Activated T-cell treated with anti-CD3 and anti-CD28 coated beads, Interleukin-2, amount 50 U/mL, for 72 hours (primary cell): ENCODE results near the gene CYP2W1. TPM values are rescaled to one million over a fixed set of nuclear protein-coding genes. Genes with fewer than 3 reads are reported as not detected.
"Not testable (repeated sequence)": the region's sequence is repeated elsewhere in the genome, so short reads cannot be mapped to it uniquely, and the experiment has no call there.

ENCODE experiments used
- ATAC-seq, 2 donors: fragments of 150-1000 bp; cut with Tn5 transposase; replicated peaks in 1 of 2; 2 replicates each; pipeline ENCODE4 v1.10.0; 2021; ENCODE audit warnings: moderate library complexity in 2 of 2, mild to moderate bottlenecking in 1 of 2
- DNase-seq, 2 donors: peaks; one replicate each; pipeline ENCODE4 v3.0.0; 2021 to 2022; ENCODE audit warnings: mixed read lengths in 1 of 2
- H3K27ac Mint-ChIP-seq: one replicate; pipeline ENCODE4 v1.8.0; 2022; ENCODE audit warnings: mild to moderate bottlenecking, moderate library complexity, mixed read lengths
- H3K27me3 Mint-ChIP-seq: one replicate; pipeline ENCODE4 v1.8.0; 2022; ENCODE audit warnings: low read depth, mixed read lengths
- H3K36me3 Mint-ChIP-seq, 2 donors: one replicate each; pipeline ENCODE4 v1.8.0; 2022; ENCODE audit warnings: mixed read lengths in 2 of 2, mild to moderate bottlenecking in 1 of 2; ENCODE audit not compliant: insufficient read depth in 2 of 2
- H3K4me1 Mint-ChIP-seq: one replicate; pipeline ENCODE4 v1.8.0; 2022; ENCODE audit warnings: low read depth, mixed read lengths
- H3K4me3 Mint-ChIP-seq, 2 donors: one replicate each; pipeline ENCODE4 v1.8.0; 2022; ENCODE audit warnings: mild to moderate bottlenecking in 2 of 2, mixed read lengths in 2 of 2, moderate library complexity in 2 of 2
- H3K9me3 Mint-ChIP-seq, 2 donors: one replicate each; pipeline ENCODE4 v1.8.0; 2022; ENCODE audit warnings: mixed read lengths in 2 of 2
- total RNA-seq, 2 donors: library from RNA; stranded (reverse); gene quantifications; one replicate each; pipeline ENCODE4 v1.2.3, GENCODE V29; 2022

Gene CYP2W1
- total RNA-seq, 2 donors from 2014 or later = not detected

DNA sequence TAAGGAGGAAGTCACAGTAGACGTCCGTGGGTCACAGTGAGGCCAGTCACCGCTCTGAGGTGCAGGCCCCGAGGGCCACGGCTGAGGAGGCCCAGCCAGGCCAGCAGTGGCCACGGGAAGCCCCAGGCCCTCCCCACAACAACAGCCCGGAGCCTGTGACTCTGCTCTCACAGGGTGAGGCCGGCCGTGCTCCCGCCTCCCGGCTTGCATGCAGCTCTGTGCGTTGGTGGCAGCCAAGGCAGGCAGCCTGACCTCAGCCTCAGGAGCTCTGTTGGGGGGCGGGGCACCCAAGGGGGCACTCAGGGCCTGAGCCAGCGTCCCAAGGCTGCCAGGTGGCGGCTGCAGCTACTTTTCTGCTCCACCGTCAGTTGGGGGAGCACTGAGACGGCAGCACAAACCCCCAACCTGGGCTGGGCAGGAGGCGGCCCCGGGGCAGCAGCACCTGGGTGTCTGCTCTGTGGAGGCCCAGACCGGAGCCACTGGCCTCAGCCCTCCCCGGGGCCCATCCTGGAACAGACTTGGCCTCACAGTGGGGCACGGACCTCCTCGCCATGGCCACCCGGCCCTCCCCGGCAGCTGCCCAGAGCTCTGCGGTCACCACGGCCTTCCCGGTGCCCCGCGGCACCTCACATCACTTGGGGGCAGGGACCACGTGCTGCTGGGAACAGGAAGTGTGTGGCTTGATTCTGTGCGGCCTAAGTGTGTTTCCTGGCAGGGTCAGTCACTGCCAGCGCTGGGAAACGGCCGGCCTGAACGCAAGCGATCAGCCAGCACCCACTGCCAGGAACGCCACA lies 13.3 kb downstream of the CYP2W1 start:
- no peak overlapping the region for H3K4me3 Mint-ChIP-seq

DNA sequence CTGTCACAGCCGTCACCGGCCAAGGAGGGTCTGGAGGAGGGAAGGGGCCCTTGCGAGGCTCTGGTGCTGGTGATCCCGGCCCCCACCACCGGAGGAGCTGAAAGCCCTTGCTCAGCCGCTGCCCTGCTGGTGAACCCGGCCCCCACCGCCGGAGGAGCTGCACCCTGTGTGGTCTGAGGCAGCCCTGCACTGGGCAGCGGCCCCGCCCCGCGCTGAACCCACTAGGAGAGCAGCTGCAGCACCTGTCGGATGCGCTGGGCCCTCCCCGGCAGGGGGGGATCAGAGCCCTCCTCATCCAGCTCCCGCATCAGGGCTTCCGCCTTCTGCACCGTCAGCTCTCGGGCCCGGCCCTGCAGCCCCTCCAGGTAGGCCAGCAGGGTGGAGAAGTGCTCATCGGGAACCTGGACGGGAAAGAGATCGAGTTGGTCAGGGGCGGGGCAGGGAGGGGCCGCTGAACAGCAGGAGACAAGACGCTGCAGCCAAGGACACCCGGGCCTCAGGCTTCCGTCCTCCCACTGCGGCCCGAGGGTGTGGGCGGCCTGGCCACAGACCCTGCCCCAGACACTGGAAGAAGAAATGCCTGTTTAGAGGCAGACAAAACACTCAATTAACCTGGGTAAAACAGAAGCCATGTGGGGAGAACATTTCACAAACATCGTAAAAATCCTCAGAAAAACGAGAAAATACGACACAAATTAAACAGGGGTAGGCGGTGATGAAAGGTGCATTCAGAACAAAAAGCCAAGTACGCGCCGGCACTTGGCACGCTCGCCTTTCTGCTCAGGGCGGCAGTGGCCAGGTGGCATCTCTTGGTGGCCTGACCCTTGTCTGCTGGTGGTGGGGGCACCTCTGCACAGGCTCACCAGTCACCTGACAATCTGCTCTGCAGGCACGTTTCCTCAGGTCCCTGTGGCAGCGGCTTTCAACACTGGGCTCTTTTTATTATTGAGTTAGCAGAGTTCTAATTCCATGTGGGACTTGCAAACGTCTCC lies 14.7 kb downstream of the CYP2W1 start:
- DNase-seq (no peak), ATAC-seq (no peak)
- H3K27me3 Mint-ChIP-seq = no peaks in the 10 kb centered on the region
- no peaks in the 10 kb centered on the region for H3K36me3 Mint-ChIP-seq
- no peak overlapping the region for H3K27ac Mint-ChIP-seq
- no peak overlapping the region for H3K4me3 Mint-ChIP-seq
- no peaks in the 10 kb centered on the region for H3K9me3 Mint-ChIP-seq
- no peaks in the 10 kb centered on the region for H3K4me1 Mint-ChIP-seq

More for the DNA sequence above, 13.3 kb downstream of the CYP2W1 start:
- H3K9me3 Mint-ChIP-seq = no peaks in the 10 kb centered on the region
- no peaks in the 10 kb centered on the region for H3K4me1 Mint-ChIP-seq
- no peaks in the 10 kb centered on the region for H3K36me3 Mint-ChIP-seq
- H3K27me3 Mint-ChIP-seq = no peaks in the 10 kb centered on the region
- H3K27ac Mint-ChIP-seq = no peak overlapping the region
- ATAC-seq = no peak
- DNase-seq = no peak

DNA sequence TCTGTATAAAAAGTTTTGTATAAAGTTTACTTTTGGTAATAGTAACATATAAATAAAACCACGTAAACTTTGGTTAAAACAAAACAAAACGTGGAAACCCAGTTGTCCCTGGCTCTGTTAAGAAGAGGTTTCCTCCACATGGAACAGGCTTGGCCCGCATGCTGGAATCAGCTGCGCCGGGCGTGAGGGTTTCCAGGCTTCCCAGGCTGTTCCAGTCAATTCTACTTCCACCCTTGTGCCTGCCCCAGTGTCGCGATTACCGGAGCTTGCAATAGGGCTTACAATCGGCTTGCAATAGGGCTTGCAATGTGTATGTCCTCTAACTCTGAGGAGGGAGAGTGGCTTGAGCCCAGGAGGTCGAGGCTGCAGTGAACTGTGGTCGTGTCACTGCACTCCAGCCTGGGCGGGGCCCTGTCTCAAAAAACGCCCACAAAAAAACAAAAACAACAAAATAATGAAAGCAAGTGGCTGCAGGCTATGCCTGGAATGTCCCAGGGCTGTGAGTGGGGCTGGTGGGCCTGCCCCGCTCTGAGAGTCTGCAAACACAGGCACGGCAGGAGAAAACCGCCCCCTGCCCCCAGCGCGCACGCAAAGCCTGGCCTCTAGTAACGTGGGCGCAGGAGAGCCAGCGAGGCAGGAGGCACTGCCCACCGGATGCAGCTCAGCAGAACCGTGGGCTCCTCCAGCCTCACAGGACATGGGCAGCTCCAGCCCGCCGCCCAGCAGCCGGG lies 16.3 kb downstream of the CYP2W1 start:
- H3K36me3 Mint-ChIP-seq = no peaks in the 10 kb centered on the region

DNA sequence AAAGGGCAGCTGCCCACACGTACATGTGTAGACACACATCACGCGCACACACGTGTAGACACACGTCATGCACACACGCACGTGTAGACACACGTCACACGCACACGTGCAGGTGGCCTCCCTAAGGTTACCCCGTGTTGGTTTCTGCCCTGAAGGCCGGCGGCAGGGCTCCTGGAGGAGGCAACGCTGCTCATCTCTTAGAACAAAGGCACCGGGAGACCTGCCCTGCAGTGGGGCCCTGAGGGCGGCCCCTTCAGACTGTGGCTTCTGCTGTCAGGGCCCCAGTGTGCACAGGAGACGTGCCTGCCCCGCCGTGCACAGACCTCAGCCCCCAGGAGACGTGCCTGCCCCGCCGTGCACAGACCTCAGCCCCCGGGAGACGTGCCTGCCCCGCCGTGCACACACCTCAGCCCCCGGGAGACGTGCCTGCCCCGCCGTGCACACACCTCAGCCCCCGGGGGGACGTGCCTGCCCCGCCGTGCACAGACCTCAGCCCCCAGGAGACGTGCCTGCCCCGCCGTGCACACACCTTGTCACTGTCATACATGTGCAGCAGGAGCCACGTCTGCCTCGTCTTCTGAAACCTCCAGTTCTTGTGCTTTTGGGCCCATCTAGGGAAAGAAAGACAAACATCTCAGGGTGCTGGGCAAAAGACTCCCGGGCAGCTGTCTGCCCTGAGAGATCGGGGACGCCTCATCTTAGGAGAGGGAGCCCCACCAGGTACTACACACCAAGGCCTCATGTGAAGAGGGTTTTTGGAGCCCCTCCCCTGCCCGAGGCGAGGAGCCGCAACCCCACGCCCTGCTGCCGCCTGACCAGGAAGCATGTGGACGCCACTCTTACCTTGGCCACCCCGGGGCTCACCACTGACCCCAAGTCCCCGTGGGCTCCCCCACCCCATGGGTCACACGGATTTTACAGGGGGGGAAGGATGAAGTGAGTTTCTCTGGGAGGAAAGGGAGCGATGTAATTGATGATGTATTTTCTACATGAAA lies 17.3 kb downstream of the CYP2W1 start:
- H3K4me3 Mint-ChIP-seq = no peak overlapping the region
- no peaks in the 10 kb centered on the region for H3K27me3 Mint-ChIP-seq
- no peaks in the 10 kb centered on the region for H3K9me3 Mint-ChIP-seq
- no peak for DNase-seq
- no peaks in the 10 kb centered on the region for H3K4me1 Mint-ChIP-seq
- no peak for ATAC-seq
- no peak overlapping the region for H3K27ac Mint-ChIP-seq
- no peaks in the 10 kb centered on the region for H3K36me3 Mint-ChIP-seq

More for the DNA sequence above, 16.3 kb downstream of the CYP2W1 start:
- Mint-ChIP-seq H3K4me3 (no peak overlapping the region), H3K27ac (no peak overlapping the region), H3K9me3 (no peaks in the 10 kb centered on the region), H3K4me1 (no peaks in the 10 kb centered on the region), H3K27me3 (no peaks in the 10 kb centered on the region)
- DNase-seq = no peak
- no peak for ATAC-seq

DNA sequence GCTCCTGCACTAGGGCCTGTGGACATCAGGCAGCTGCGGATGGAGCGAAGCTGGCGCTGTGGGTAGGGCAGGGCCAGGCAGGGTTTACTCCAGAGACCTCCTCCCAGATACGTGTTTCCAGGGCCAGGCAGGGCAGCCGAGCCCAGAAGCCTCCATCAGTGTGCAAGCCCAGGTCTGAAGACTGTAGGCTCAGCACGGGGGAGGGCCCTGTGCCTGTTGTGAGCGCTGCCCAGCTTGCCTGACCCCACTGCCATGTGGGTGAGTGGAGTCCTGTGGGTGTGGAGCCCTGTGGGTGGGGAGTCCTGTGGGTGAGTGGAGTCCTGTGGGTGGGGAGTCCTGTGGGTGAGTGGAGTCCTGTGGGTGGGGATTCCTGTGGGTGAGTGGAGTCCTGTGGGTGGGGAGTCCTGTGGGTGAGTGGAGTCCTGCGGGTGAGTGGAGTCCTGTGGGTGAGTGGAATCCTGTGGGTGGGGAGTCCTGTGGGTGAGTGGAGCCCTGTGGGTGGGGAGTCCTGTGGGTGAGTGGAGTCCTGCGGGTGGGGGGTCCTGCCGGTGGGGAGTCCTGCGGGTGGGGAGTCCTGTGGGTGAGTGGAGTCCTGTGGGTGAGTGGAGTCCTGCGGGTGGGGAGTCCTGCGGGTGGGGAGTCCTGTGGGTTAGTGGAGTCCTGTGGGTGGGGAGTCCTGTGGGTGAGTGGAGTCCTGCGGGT lies 18.2 kb downstream of the CYP2W1 start:
- H3K4me1 Mint-ChIP-seq, H3K27me3 Mint-ChIP-seq, H3K36me3 Mint-ChIP-seq, H3K9me3 Mint-ChIP-seq, ATAC-seq, H3K4me3 Mint-ChIP-seq, DNase-seq, H3K27ac Mint-ChIP-seq: not testable (repeated sequence)

DNA sequence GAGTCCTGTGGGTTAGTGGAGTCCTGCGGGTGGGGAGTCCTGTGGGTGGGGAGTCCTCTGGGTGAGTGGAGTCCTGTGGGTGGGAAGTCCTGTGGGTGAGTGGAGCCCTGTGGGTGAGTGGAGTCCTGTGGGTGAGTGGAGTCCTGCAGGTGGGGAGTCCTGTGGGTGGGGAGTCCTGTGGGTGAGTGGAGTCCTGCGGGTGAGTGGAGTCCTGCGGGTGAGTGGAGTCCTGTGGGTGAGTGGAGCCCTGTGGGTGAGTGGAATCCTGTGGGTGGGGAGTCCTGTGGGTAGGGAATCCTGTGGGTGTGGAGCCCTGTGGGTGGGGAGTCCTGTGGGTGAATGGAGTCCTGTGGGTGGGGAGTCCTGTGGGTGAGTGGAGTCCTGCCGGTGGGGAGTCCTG lies 19.0 kb downstream of the CYP2W1 start:
- not testable (repeated sequence) for H3K4me3 Mint-ChIP-seq, H3K4me1 Mint-ChIP-seq, H3K9me3 Mint-ChIP-seq, H3K36me3 Mint-ChIP-seq, H3K27ac Mint-ChIP-seq, H3K27me3 Mint-ChIP-seq, ATAC-seq, DNase-seq

DNA sequence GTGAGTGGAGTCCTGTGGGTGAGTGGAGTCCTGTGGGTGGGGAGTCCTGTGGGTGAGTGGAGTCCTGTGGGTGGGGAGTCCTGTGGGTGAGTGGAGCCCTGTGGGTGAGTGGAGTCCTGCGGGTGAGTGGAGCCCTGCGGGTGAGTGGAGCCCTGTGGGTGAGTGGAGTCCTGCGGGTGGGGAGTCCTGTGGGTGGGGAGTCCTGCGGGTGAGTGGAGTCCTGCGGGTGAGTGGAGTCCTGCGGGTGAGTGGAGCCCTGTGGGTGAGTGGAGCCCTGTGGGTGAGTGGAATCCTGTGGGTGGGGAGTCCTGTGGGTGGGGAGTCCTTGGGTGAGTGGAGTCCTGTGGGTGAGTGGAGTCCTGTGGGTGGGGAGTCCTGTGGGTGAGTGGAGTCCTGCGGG lies 19.5 kb downstream of the CYP2W1 start:
- H3K4me3 Mint-ChIP-seq, H3K4me1 Mint-ChIP-seq, H3K9me3 Mint-ChIP-seq, DNase-seq, H3K27ac Mint-ChIP-seq, H3K36me3 Mint-ChIP-seq, H3K27me3 Mint-ChIP-seq, ATAC-seq: not testable (repeated sequence)

DNA sequence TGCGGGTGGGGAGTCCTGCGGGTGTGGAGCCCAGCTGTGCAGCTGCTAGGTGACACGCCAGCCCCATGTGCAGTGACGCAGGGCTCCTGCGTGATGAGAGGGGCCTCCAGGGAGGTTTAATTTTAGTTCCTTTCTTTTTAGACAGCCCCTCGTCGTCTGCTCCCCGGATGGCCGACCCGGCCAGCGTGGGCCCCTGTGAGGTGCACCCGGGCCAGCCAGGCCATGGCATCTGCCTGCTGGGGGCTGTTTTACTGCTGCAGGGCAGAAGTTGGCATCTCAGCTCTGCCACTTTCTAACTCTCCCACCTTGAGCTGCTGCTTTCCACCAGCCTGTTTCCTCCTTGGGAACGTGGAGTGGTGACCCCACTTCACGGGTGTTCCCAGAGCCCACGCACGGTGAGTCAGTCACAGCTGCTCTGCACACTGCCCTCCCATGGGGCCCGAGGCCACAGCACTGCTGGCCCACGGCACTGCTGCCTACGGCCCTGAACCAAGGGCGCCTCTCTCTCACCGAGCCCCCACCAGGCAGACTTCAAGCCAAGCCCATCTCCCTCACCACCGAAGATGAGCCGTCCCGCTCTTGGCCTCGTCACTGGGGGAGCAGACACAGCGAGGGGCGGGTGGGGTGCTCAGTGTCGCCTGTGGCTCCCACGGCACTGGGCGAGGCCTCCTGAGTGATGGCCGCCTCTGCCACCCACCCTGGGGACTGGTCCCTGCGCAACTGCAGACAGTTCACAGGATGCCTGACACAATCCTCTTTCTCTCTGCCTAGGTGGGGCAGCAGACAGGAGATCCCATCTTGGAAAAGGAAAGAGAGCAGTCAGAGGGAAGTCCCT lies 21.3 kb downstream of the CYP2W1 start:
- H3K9me3 Mint-ChIP-seq = no peaks in the 10 kb centered on the region
- no peak overlapping the region for H3K4me3 Mint-ChIP-seq
- DNase-seq (no peak), ATAC-seq (no peak)
- H3K4me1 Mint-ChIP-seq = no peaks in the 10 kb centered on the region
- no peak overlapping the region for H3K27ac Mint-ChIP-seq
- H3K36me3 Mint-ChIP-seq = no peaks in the 10 kb centered on the region
- no peaks in the 10 kb centered on the region for H3K27me3 Mint-ChIP-seq

DNA sequence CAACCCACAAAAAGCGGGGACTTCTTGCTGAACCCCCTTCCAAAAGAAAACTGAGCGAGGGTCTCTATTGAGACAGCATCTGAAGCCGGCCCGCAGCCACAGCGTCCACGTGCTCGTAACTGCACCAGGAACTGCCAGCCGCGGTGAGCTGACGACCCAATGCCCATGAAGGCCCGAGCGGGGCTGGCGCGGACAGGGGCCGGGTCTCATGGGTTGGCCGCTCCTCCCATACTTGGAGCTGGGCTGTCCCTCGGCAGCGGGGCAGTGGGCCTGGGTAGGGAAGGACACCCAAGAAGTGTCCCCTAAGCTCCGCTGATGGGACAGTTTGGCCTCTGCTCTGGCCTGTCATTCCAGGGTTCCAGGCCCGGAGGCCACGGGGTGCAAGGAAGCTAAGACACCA lies 22.3 kb downstream of the CYP2W1 start:
- H3K9me3 Mint-ChIP-seq = no peaks in the 10 kb centered on the region
- H3K4me1 Mint-ChIP-seq = no peaks in the 10 kb centered on the region
- H3K4me3 Mint-ChIP-seq = no peak overlapping the region
- no peak overlapping the region for H3K27ac Mint-ChIP-seq
- ATAC-seq (no peak), DNase-seq (no peak)
- H3K36me3 Mint-ChIP-seq = no peaks in the 10 kb centered on the region
- H3K27me3 Mint-ChIP-seq = no peaks in the 10 kb centered on the region

DNA sequence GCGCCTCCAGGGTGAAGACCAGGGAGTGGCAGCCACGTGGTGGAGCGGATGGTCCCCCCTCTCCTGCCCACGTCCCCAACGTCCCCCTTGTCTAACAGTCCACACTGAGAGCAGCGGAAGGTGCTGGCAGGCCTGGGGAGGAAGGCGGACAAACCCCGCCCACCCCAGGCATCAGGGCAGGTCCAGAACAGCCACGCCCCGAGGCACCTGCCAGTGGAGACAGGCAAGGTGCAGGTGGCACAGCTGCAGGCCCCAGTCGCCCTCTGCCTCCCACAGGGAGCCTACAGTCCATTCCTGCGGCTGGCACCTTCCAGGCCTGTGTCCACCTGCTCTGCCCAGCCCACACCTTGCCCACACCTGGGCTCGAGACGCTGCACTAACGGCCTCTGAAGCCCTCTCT lies 24.9 kb downstream of the CYP2W1 start:
- no peaks in the 10 kb centered on the region for H3K36me3 Mint-ChIP-seq
- peaks cover 0 to 2% of the 10 kb centered on the region in 2 donors for H3K9me3 Mint-ChIP-seq
- no peak overlapping the region for H3K4me3 Mint-ChIP-seq
- DNase-seq = no peak
- peaks cover 8% of the 10 kb centered on the region for H3K4me1 Mint-ChIP-seq
- ATAC-seq = no peak
- no peak overlapping the region for H3K27ac Mint-ChIP-seq
- H3K27me3 Mint-ChIP-seq = no peaks in the 10 kb centered on the region

DNA sequence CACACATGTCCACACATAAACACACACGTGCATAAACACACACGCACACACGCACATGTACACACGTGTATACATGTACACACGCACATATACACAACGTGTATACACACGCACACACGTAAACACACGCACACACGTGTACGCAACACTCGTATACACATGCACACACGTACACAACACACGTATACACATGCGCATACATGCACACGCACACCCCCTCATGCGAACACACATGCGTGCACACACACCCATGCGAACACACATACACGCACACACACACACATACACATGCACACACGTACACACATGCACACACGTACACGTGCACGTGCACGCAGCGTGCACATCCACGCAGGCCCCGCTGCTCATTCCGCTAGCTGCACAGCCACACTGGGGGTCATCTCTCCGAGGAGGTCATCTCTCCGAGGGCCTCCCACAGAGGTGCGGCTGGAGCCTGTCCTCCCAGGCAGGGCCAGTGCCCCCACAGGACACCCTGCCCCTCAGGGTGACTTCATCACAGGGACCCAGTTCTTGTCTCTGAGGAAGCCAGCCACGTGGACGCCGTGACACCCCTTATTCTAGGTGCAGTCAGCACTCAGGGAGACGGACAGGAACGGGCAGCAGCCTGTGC lies 25.9 kb downstream of the CYP2W1 start:
- Mint-ChIP-seq H3K27me3 (no peaks in the 10 kb centered on the region), H3K9me3 (peaks cover 0 to 2% of the 10 kb centered on the region in 2 donors), H3K36me3 (no peaks in the 10 kb centered on the region), H3K4me3 (no peak overlapping the region), H3K4me1 (peaks cover 8% of the 10 kb centered on the region), H3K27ac (no peak overlapping the region)
- DNase-seq (no peak), ATAC-seq (no peak)
